ENCODE data around the gene PTK6.

- TF ChIP-seq CTCF (conservative IDR thresholded peaks at IDR 0.05; ENCODE audit: low read length) (no peak), EZH2phosphoT487 (IDR thresholded peaks at IDR 0.05; ENCODE audit: borderline replicate concordance, low read depth, low read length) (no peak)
Measured at GRCh38 chr20:63499338-63499969, 37.7 kb downstream of the PTK6 start.
